Activated CD4-positive, alpha-beta memory T cell treated with anti-CD3 and anti-CD28 coated beads, Interleukin-2, amount 10 ng/mL, durations not matched to agents 7 days and 5 days (primary cell): Measurements from ENCODE around the gene RBM19. TPM values are rescaled to one million over a fixed set of nuclear protein-coding genes. Genes with fewer than 3 reads are reported as not detected.
"Not testable (repeated sequence)": the region's sequence is repeated elsewhere in the genome, so short reads cannot be mapped to it uniquely, and the experiment has no call there.

Source experiments
- CTCF ChIA-PET: fragments of 350-600 bp; sonication (Branson Sonifier 250); formaldehyde crosslinking; loops from one replicate; lab custom pipeline; 2021; ENCODE audit warnings: antibody characterized with exemption, inconsistent platforms; lab: Charles Lee
- POLR2A ChIA-PET: fragments of 350-600 bp; sonication (Branson Sonifier 250); formaldehyde crosslinking; loops from one replicate; lab custom pipeline; 2021; ENCODE audit warnings: antibody characterized with exemption; lab: Charles Lee
- DNase-seq: peaks from one replicate; pipeline ENCODE4 v3.0.0-alpha.2; 2020
- H3K27ac Mint-ChIP-seq: one replicate; pipeline ENCODE4 v1.8.0; 2021; ENCODE audit warnings: mild to moderate bottlenecking, mixed read lengths
- H3K27me3 Mint-ChIP-seq: one replicate; pipeline ENCODE4 v1.8.0; 2021; ENCODE audit warnings: mixed read lengths
- H3K36me3 Mint-ChIP-seq: one replicate; pipeline ENCODE4 v1.8.0; 2021; ENCODE audit warnings: low read depth, mixed read lengths
- H3K4me1 Mint-ChIP-seq: one replicate; pipeline ENCODE4 v1.8.0; 2021; ENCODE audit warnings: mixed read lengths
- H3K4me3 Mint-ChIP-seq: one replicate; pipeline ENCODE4 v1.8.0; 2021; ENCODE audit warnings: mild to moderate bottlenecking, mixed read lengths
- H3K9me3 Mint-ChIP-seq: one replicate; pipeline ENCODE4 v1.8.0; 2021; ENCODE audit warnings: mixed read lengths
- total RNA-seq, 2 experiments: library from RNA; stranded (reverse); gene quantifications; one replicate each; pipeline ENCODE4 v1.2.3, GENCODE V29; 2021

RBM19 gene
- total RNA-seq, 2 experiments from 2014 or later = 31.5 to 32.4 TPM

DNA sequence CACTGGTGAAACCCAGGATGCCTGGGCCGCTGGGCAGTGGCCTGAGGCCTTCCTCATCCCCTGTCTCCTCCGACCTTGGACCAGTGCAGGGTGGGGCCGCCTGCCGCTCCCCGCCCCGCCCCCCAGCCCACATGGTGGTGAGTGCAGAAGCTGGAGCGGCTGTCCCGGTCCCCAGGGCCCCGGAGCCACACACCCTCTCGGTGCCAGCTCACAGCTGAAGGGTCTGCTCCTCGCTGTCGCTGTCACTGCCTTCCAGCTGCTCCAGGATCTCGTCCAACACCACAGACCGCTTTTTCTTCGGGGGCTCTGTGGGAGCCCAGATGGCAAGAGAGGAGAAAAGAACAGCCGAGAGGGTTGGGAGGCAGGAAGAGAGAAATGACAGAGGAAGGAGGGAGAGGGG is 143.1 kb downstream of the RBM19 start:
- no peaks in the 10 kb centered on the region for H3K27me3 Mint-ChIP-seq
- no peak overlapping the region for H3K4me3 Mint-ChIP-seq
- H3K36me3 Mint-ChIP-seq = no peaks in the 10 kb centered on the region
- no peaks in the 10 kb centered on the region for H3K9me3 Mint-ChIP-seq
- ChIA-PET CTCF (no interaction called here), POLR2A (no interaction called here)
- no peak for DNase-seq
- H3K27ac Mint-ChIP-seq = no peak overlapping the region
- H3K4me1 Mint-ChIP-seq = no peaks in the 10 kb centered on the region

GRCh38 chr12:113820842-113821241 is 145.3 kb downstream of the RBM19 start:
- H3K9me3 Mint-ChIP-seq = no peaks in the 10 kb centered on the region
- H3K27me3 Mint-ChIP-seq = no peaks in the 10 kb centered on the region
- no peaks in the 10 kb centered on the region for H3K4me1 Mint-ChIP-seq
- H3K36me3 Mint-ChIP-seq = no peaks in the 10 kb centered on the region
- no peak overlapping the region for H3K27ac Mint-ChIP-seq
- CTCF ChIA-PET = no interaction called here
- DNase-seq = no peak
- H3K4me3 Mint-ChIP-seq = no peak overlapping the region
- POLR2A ChIA-PET = no interaction called here

DNA sequence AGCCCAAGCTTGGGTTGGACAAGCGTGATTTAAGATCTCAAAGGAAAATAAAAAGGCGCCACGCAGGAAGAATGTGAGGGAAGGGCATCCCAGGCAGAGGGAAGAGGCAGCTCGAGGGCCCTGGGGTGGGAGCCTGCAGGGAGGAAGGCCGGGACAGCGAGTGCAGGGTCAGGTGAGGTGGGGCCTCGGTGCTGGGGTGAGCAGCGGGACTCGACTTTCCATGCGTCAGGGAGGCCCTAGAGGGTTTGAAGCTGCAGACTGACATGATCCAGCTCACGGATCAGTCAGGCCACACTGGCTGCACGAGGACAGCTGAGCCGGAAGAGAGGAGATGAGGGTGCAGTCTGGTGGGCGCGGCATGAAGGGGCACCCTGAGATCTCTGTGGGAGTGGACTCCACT is 145.8 kb downstream of the RBM19 start:
- no peaks in the 10 kb centered on the region for H3K4me1 Mint-ChIP-seq
- ChIA-PET POLR2A (no interaction called here), CTCF (no interaction called here)
- H3K4me3 Mint-ChIP-seq = no peak overlapping the region
- DNase-seq = no peak
- H3K27me3 Mint-ChIP-seq = no peaks in the 10 kb centered on the region
- H3K9me3 Mint-ChIP-seq = no peaks in the 10 kb centered on the region
- no peaks in the 10 kb centered on the region for H3K36me3 Mint-ChIP-seq
- no peak overlapping the region for H3K27ac Mint-ChIP-seq

GRCh38 chr12:113819495-113819894 is 146.6 kb downstream of the RBM19 start:
- no peak for DNase-seq
- ChIA-PET CTCF (no interaction called here), POLR2A (no interaction called here)
- no peak overlapping the region for H3K4me3 Mint-ChIP-seq
- no peaks in the 10 kb centered on the region for H3K4me1 Mint-ChIP-seq
- H3K27ac Mint-ChIP-seq = no peak overlapping the region
- no peaks in the 10 kb centered on the region for H3K36me3 Mint-ChIP-seq
- H3K27me3 Mint-ChIP-seq = no peaks in the 10 kb centered on the region
- H3K9me3 Mint-ChIP-seq = no peaks in the 10 kb centered on the region

DNA sequence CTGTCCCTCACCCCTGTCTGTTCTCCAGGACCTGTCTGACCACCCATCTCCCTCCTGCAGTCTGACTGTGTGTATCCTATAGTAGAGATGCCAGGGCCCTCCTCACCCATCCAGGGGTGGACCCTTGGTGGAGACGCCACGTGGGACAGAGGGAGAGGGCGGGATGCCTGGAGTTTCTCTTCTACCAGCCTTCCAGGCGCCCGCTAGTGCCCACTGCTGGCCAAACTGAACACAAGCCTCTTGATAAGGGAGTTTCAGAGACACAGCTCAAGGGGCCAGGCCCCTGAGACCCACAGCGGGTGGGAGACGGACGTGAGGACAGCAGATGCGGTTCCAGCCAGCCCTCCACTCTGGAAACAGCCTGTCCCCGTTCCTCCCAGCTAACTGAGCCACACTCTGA is 147.3 kb downstream of the RBM19 start:
- no peaks in the 10 kb centered on the region for H3K27me3 Mint-ChIP-seq
- H3K4me3 Mint-ChIP-seq = no peak overlapping the region
- no peak for DNase-seq
- ChIA-PET CTCF (no interaction called here), POLR2A (no interaction called here)
- H3K27ac Mint-ChIP-seq = no peak overlapping the region
- H3K36me3 Mint-ChIP-seq = no peaks in the 10 kb centered on the region
- H3K4me1 Mint-ChIP-seq = no peaks in the 10 kb centered on the region
- no peaks in the 10 kb centered on the region for H3K9me3 Mint-ChIP-seq

DNA sequence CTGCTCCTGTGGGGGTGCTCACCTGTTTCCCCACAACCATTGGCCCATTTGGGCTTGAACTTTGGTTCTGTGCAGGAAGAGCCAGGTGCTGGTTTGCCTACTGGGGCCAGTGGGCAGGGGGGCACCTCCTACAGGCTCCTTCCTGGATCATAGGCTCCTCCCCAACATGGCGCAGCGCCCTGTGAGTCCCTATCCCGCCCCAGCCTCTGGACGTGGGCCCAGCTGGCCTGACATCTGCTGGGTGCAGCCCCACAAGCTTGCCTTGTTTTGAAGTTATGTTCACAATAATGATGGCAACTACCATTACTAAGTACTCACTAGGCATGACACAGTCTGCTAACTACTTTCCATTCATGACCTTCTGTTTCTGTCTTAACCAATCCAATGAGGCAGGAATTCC is 147.8 kb downstream of the RBM19 start:
- no peak for DNase-seq
- ChIA-PET POLR2A (no interaction called here), CTCF (no interaction called here)
- Mint-ChIP-seq H3K36me3 (no peaks in the 10 kb centered on the region), H3K4me3 (no peak overlapping the region), H3K27ac (no peak overlapping the region), H3K4me1 (no peaks in the 10 kb centered on the region), H3K9me3 (no peaks in the 10 kb centered on the region), H3K27me3 (no peaks in the 10 kb centered on the region)

DNA sequence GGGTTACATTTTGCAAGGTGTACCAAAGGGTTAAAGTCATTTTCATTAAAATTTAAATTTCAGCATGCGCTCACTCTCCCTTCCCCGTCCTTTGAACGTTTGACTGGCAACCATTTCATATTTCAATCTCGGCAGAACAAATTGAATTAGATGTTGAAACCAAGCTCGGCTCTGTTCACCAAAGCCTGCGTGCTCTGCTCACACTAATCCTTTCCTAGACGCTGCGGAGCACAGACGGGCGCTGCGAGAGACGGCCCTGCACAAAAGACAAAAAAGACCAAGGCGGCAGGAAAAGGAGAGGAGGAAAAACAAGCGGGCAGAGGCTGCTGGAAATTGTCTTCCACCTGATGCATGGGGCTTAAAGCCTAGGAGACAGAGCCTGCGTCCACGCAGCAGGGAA is 149.3 kb downstream of the RBM19 start:
- no peak overlapping the region for H3K27ac Mint-ChIP-seq
- no peaks in the 10 kb centered on the region for H3K4me1 Mint-ChIP-seq
- POLR2A ChIA-PET = no interaction called here
- H3K4me3 Mint-ChIP-seq = no peak overlapping the region
- no peaks in the 10 kb centered on the region for H3K36me3 Mint-ChIP-seq
- CTCF ChIA-PET = no interaction called here
- H3K9me3 Mint-ChIP-seq = no peaks in the 10 kb centered on the region
- no peaks in the 10 kb centered on the region for H3K27me3 Mint-ChIP-seq
- no peak for DNase-seq

GRCh38 chr12:113815031-113815430 is 151.1 kb downstream of the RBM19 start:
- no peak overlapping the region for H3K4me3 Mint-ChIP-seq

GRCh38 chr12:113813229-113813541 is 152.9 kb downstream of the RBM19 start:
- ChIA-PET POLR2A (no interaction called here), CTCF (no interaction called here)
- H3K9me3 Mint-ChIP-seq = no peaks in the 10 kb centered on the region
- H3K27me3 Mint-ChIP-seq = no peaks in the 10 kb centered on the region
- H3K36me3 Mint-ChIP-seq = no peaks in the 10 kb centered on the region
- no peak overlapping the region for H3K4me3 Mint-ChIP-seq
- DNase-seq = no peak
- H3K27ac Mint-ChIP-seq = no peak overlapping the region
- no peaks in the 10 kb centered on the region for H3K4me1 Mint-ChIP-seq

More at GRCh38 chr12:113815031-113815430, 151.1 kb downstream of the RBM19 start:
- DNase-seq = no peak
- CTCF ChIA-PET = no interaction called here
- POLR2A ChIA-PET = no interaction called here
- Mint-ChIP-seq H3K27me3 (no peaks in the 10 kb centered on the region), H3K4me1 (no peaks in the 10 kb centered on the region), H3K36me3 (no peaks in the 10 kb centered on the region), H3K9me3 (no peaks in the 10 kb centered on the region), H3K27ac (no peak overlapping the region)

DNA sequence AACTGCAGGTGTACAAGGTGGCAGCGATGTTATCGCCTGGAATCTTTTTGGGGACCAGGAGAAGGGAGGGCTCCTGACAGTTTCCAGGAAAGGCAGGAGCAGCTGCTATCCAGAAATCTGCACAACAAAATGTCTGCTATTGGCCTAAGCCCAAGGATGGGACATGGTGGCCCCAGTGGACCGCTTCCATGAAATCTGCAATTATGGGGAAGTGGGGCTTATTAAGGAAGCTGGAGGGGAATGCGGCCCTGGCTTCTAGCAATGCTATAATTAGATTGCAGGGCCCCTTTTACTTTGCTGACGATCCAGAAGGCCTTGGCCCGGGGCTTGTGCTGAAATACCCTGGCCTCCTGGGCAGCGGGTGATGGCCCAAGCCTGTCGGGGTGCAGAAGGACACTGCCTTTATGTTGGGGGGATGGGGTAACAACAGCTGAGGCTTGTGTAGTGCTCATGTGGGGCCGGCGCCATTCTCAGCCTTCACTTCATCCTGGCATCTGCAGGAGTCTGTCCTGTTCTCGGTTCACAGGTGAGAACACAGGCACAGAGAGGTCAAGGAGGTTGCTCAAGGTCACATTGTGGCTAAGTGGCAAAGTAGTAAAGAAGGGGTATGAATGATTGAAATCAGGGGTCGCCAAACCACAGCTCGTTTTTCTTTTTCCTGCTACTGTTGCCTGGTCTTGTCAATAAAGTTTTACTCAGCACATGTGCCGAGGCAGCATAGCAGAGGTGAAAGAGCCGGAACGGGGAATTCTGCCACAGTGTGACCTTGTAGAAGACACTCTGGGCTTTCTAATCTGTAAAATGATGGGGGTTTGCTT is 153.5 kb downstream of the RBM19 start:
- Mint-ChIP-seq H3K27ac (no peak overlapping the region), H3K27me3 (no peaks in the 10 kb centered on the region), H3K9me3 (no peaks in the 10 kb centered on the region), H3K36me3 (no peaks in the 10 kb centered on the region), H3K4me3 (no peak overlapping the region), H3K4me1 (no peaks in the 10 kb centered on the region)
- DNase-seq = no peak
- CTCF ChIA-PET = no interaction called here
- POLR2A ChIA-PET = no interaction called here

DNA sequence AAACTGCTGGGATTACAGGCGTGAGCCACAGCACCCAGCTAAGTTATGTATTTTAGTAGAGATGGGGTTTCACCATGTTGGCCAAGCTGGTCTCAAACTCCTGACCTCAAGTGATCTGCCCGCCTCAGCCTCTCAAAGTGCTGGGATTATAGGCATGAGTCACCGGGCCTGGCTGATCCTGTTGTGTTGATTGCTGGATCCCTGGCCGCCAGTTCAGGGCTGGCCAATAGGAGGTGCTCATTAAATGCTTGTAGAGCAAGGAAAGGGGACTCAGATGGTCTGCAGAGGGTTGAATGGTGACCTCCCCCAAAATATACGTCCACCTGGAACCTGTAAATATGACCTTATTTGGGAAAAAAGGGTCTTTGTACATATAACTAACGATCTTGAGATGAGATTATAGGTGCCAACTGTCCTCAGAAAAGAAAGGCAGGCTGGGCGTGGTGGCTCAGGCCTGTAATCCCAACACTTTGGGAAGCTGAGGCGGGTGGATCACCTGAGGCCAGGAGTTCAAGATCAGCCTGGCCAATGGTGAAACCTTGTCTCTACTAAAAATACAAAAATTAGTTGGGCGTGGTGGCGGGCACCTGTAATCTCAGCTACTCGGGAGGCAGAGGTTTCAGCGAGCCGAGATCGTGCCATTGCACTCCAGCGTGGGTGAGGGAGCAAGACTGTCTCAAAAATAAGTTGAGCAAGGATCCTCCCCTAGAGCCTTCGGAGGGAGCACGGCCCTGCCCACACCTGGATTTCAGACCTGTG is 156.5 kb downstream of the RBM19 start:
- H3K27me3 Mint-ChIP-seq, H3K36me3 Mint-ChIP-seq, CTCF ChIA-PET, H3K27ac Mint-ChIP-seq, POLR2A ChIA-PET, H3K4me1 Mint-ChIP-seq, DNase-seq, H3K9me3 Mint-ChIP-seq, H3K4me3 Mint-ChIP-seq: not testable (repeated sequence)

DNA sequence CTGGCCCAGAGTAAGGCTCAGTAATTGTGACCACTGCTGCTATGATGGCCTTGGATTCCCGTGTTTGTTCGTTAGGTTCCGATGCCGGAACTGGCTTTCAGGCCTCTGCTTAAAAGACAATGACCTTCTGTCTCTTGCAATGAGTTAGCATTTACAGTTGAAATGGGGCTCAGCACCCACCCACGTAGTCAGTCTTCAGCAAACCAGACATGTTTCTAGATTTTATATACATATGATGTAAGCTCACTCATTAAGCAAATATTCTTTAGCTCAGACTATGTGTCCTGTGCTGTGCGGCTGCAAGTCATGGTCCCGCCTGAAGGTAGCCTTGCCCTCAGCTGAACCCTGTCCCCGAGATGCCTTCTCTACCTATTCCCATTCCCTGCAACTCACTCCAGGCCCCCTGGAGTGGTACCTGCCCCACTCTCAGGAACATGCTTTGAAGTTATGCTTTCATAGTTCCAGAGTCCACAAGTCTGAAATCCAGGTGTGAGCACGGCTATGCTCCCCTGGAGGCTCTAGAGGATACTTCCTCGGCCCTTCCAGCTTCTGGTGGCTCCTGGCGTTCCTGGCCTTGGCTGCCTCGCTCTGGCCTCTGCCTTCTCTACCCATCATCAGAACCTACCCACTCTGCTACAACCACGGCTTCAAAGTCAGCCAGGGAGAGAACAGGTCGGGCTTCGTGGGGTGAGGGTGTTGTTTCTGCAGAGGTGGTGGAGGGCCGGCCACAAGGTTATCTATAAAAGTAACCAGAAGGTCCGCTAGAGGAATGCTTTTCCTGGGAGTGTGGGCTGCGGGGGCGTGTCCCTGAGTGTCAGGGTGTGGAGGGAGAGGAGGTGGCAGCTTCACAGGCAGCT is 157.8 kb downstream of the RBM19 start:
- no peak overlapping the region for H3K27ac Mint-ChIP-seq
- H3K9me3 Mint-ChIP-seq = peaks cover 5% of the 10 kb centered on the region
- no peak for DNase-seq
- CTCF ChIA-PET = no interaction called here
- H3K27me3 Mint-ChIP-seq = no peaks in the 10 kb centered on the region
- H3K36me3 Mint-ChIP-seq = no peaks in the 10 kb centered on the region
- no peaks in the 10 kb centered on the region for H3K4me1 Mint-ChIP-seq
- POLR2A ChIA-PET = no interaction called here
- no peak overlapping the region for H3K4me3 Mint-ChIP-seq

DNA sequence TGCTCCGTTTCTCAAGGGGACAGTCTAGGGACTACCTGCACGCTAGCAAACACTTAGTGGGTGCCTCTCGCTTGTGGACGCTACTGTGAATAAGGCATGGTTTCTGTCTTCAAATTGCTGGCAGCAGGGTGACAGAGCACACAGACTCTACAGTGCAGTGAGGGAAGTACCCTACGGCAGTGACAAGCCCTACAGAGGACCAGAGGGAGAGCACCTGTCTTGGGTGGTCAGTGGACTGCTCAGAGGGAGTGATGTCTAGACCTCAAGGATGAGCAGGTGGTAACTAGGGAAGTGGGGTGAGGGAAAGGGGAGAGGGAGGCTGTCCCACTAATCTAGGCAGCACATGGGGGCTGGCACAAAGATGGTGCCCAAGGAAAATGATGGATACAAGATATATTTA is 160.5 kb downstream of the RBM19 start:
- Mint-ChIP-seq H3K9me3 (peaks cover 5% of the 10 kb centered on the region), H3K36me3 (no peaks in the 10 kb centered on the region), H3K27ac (no peak overlapping the region), H3K4me1 (no peaks in the 10 kb centered on the region), H3K27me3 (no peaks in the 10 kb centered on the region), H3K4me3 (no peak overlapping the region)
- CTCF ChIA-PET = no interaction called here
- POLR2A ChIA-PET = no interaction called here
- no peak for DNase-seq
